HG03025 (cell line): ENCODE measurements around the gene RTF1.

Experiments used
- ATAC-seq: cut with Tn5 transposase; IDR thresholded peaks from one replicate; pipeline ENCODE4 v1.9.1; 2021; ENCODE audit warnings: mild to moderate bottlenecking, moderate library complexity; ENCODE audit not compliant: unreplicated experiment, low FRiP score

RTF1 gene

GRCh38 chr15:41502795-41503668, 86.1 kb downstream of the RTF1 start:
- ATAC-seq, result no peak

- ATAC-seq, result no peak
Measured at GRCh38 chr15:41503669-41504010, 86.7 kb downstream of the RTF1 start.

- no peak for ATAC-seq
Measured at GRCh38 chr15:41504751-41505492, 88.0 kb downstream of the RTF1 start.

- ATAC-seq, result no peak
Measured at GRCh38 chr15:41505776-41506175, 88.9 kb downstream of the RTF1 start.

GRCh38 chr15:41506796-41507341, 90.0 kb downstream of the RTF1 start:
- ATAC-seq, result no peak

- no peak for ATAC-seq
Measured at GRCh38 chr15:41507820-41508290, 91.0 kb downstream of the RTF1 start.

GRCh38 chr15:41510728-41511127, 93.8 kb downstream of the RTF1 start:
- ATAC-seq, result no peak

GRCh38 chr15:41511331-41511898, 94.5 kb downstream of the RTF1 start:
- no peak for ATAC-seq

- no peak for ATAC-seq
Measured at GRCh38 chr15:41511899-41512369, 95.0 kb downstream of the RTF1 start.

- no peak for ATAC-seq
Measured at GRCh38 chr15:41512512-41512939, 95.6 kb downstream of the RTF1 start.

GRCh38 chr15:41512940-41513505, 96.1 kb downstream of the RTF1 start:
- ATAC-seq, result no peak

GRCh38 chr15:41513506-41514227, 96.8 kb downstream of the RTF1 start, which contains the start of gene LTK:
Gene LTK (minus strand): TSS chr15:41513827. CDS start chr15:41513709, 118 bp downstream.
- ATAC-seq, result no peak

GRCh38 chr15:41517895-41518449, 101.1 kb downstream of the RTF1 start:
- ATAC-seq, result no peak

- ATAC-seq, result no peak
Measured at GRCh38 chr15:41520636-41521035, 103.7 kb downstream of the RTF1 start.

GRCh38 chr15:41521614-41522013, 104.7 kb downstream of the RTF1 start:
- no peak for ATAC-seq

- ATAC-seq, result no peak
Measured at GRCh38 chr15:41523097-41523496, 106.2 kb downstream of the RTF1 start.

- ATAC-seq, result no peak
Measured at GRCh38 chr15:41530363-41530956, 113.6 kb downstream of the RTF1 start.
